Activated T-helper 1 cell treated with anti-CD3 and anti-CD28 coated beads, Interleukin-2, amount 50 U/mL, for 16 hours (primary cell): Measurements from ENCODE around the gene ZBTB46.
"Not testable (repeated sequence)": the region's sequence is repeated elsewhere in the genome, so short reads cannot be mapped to it uniquely, and the experiment has no call there.

ENCODE experiments used
- DNase-seq, 2 donors: peaks; one replicate each; pipeline ENCODE4 v3.0.0-alpha.2; 2020; ENCODE audit warnings: low read depth in 1 of 2, low spot score in 1 of 2

The ZBTB46 gene

GRCh38 chr20:63858393-63859165 is 27.5 kb upstream of the ZBTB46 start:
- no peak for DNase-seq

DNA sequence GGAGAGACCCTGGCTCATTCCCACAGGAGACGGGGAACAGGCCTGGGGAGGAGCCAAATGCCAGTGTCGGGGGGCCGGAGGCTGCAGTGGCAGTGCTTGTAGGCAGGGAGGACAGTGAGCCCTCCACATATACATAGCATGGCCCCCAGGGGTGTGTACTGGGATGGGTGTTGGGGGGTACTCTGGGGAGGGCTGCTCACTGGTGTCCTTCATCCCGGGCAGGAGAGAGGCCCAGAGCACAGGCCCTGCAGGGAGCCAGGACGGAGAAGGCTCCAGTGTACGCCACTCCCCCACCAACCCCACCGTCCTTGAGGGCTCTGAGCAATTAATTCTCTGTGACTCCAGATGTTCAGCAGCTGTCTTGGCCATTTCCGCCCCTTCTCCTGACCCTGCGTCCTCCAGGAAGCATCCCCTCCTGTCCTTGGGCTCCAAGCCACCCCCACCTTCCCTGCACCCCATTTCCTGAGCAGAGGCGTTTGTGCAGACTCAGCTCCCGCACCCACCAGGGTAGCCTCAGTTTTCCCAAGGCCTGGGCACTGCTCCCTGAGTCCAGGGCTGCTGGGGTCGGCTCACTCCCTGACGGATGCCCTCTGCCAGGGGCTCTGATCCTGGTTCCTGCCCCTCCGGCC is 26.8 kb upstream of the ZBTB46 start:
- no peak for DNase-seq

DNA sequence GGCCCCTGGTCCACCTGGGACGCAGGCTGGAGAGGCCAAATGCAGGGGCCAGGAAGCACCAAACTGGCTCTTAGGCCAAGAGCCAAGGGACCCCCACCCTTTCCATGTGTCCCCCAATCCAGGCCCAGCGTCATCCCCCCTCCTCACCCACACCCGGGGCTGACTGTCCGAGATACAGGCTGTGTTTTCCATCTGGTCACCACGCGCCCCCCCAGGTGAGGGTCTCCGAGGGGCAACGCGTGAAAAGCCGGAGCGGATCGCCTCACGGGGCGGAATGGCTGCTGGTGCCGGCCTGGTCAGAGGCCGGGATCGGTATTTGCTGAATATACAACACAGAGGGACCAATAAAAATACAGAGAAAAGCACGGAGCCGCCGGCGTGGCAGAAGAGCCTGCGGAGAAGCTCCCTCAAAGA is 25.0 kb upstream of the ZBTB46 start:
- no peak for DNase-seq

- no peak for DNase-seq
Measured at GRCh38 chr20:63855363-63856097, 24.5 kb upstream of the ZBTB46 start.

- DNase-seq, result no peak
Measured at GRCh38 chr20:63854766-63855362, 23.8 kb upstream of the ZBTB46 start.

DNA sequence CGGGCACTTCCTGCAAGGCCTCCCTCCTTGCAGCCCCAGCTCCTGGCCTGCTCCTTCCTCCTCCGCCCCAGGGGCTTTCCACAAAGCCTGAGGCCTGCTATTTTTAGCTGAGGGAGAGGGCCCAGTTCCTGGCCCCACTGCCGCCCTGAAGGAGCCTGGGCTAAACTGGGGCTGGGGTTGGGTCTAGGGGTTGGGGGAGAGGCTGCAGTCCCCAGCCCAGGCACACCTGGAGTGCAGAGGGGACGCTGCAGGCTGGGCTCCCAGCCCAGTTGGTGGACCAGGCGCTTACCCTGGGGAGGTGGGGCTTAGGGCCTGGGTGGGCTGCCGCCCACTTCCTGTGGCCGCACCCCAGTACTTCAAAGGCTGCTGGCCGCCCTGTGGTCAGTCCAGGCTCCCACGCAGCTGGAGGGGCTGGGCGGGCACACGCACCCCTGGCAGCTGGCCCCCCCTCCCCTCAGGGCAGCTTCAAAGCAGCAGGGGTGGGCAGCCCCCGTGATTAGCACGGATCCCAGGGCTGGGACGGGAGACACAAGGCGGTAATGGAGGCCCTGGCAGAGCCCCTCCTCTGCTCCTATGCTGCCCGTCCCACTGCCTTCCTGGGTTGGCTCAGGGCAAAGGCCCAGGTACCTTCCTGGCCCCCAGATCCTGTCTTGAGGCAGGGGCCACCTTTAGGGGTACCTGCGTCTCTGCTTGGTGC is 23.2 kb upstream of the ZBTB46 start:
- no peak for DNase-seq

GRCh38 chr20:63853733-63854068 is 22.6 kb upstream of the ZBTB46 start:
- not testable (repeated sequence) for DNase-seq

DNA sequence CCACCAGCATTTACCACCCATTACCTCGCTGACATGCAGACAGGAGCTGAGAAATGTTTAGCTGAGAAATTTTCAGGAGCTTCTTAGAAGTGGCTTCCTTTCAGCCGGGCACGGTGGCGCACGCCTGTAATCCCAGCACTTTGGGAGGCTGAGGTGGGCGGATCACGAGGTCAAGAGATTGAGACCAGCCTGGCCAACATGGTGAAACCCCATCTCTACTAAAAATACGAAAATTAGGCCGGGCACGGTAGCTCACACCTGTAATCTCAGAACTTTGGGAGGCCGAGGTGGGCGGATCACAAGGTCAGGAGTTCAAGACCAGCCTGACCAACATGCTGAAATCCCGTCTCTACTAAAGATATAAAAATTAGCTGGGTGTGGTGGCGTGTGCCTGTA is 20.5 kb upstream of the ZBTB46 start:
- not testable (repeated sequence) for DNase-seq

DNA sequence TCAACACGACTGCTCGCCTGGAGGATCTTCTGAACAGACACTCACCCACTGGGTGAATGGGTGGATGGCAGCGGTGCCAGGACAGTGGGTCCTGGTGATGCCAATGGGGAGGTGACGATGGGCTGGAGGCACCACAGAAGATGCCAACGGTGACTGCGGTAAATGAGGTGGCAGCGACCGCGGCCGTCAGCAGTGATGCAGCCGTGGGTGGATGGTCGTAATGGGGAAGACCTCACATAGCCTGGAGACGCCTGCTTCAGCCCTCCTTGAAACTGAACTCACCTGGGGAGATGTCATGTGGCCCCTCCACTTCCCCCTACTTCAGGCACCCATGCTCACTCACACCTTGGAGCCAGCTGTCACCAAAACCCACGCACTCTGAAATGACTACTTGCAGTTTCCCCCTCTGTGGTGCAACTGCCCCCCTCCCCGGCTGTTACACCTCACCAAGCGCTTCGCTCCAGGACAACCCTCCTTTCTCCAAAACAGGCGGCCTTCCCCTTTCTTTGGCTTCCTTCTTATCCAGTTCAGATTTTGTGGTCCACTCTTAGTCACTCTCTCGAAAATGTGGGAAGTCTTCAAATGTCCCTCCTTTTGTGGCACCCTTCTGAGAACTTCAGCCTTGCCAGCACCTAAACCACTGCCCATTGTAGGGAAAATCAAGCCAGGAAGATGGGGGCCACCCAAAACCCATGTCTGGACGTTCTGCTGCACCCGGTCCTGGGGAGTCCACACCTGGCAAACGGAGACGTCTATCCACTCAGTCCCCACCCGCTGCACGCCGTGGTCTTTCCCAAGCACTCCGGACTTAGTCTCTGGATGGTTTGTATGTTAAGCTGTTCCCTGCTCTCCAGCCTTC is 19.9 kb upstream of the ZBTB46 start:
- DNase-seq, result no peak

DNA sequence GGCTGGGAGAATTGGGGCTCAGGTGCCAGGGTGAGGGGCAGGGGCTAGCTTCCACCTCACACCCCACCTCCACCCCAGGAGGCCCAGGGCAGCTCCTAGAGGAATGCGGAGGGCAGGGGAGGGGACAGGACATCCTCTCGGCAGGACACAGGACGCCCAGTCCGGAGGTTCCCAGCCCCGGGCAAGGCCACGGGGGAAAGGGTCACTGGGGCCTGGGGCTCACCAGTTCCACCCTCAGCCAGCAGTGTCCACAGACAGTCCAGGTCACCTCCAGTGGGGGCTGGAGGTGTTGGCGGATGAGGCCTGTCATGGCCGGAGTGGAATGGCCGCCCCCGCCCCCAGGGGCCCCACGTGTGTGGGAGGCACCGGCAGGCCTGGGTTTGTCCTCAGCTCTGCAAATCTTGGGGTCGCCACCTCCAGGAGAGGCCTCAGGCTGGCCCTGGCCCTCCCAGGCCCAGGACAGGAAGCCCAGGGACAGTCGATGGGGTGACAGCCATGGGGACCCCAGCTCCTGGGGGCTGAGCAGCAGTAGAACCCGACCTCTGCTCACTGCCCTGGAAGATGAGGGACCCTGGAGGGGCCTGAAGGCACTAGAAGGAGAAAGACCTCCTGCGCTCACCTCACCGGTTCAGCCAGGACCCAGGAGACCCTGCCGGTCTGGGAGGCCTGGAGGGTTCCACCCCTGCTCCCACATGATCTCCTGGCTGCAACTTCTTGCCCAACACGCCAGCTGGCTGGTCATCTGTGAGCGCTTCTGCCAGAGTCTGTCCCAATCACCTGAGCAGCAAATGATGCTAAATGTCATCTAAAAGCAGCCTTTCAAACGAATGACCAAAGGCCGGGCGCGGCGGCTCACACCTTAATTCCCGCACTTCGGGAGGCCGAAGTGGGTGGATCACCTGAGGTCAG is 17.2 kb upstream of the ZBTB46 start:
- no peak for DNase-seq

- DNase-seq, result no peak
Measured at GRCh38 chr20:63847237-63848002, 16.4 kb upstream of the ZBTB46 start.

GRCh38 chr20:63846888-63847236 is 15.8 kb upstream of the ZBTB46 start:
- no peak for DNase-seq

DNA sequence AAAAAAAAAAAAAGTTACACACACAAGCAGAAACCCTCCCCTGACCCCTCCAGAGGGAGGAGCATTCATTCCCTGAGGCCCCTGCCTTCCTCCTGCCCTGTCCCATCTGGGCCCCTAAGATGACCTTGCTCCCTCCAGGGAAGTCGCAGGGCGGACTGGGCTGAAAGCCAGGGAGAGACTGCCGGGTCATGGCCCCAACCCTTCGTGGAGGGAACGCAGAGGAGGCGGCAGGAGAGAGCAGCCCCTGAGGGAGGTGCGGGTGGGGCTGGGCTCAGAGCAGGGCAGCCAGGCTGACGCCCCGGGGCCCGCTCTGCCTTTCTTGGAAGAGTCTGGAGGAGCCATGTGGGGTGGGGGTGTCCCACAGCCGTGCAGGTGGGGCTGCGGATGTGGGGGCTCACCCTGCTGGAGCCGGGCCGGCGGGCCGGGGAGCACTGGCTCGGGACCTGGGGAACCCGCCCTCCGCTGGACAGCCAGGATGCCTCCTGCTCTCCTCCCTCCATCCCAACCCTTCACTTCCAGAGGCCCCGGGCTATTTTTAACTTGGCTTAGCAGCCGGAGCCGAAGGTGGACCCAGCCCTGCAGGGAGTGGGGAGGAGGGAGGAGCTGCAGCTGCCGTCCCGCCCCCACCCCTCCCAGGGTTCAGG is 15.2 kb upstream of the ZBTB46 start:
- no peak for DNase-seq

- no peak for DNase-seq
Measured at GRCh38 chr20:63844511-63844991, 13.5 kb upstream of the ZBTB46 start.

- no peak for DNase-seq
Measured at GRCh38 chr20:63843778-63844177, 12.7 kb upstream of the ZBTB46 start.

DNA sequence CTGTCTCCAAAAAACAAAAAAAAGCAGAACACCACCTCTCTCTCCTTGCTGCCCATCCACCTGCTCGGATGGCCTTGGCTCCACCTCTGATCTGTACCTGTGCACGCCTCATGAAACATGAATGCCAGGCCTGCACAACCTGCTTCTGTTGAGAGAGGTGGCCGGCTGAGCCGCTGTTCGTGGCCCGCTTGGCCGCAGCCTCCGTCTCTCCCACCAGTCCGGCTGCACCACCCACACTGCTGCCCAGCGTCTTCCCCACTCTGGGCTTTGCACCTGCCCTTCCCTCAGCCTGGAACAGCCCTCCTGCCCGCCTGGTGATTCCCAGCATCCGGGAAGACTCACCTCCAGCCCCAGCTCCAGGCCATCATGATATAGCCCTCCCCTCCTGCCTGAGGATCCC is 12.2 kb upstream of the ZBTB46 start:
- no peak for DNase-seq

DNA sequence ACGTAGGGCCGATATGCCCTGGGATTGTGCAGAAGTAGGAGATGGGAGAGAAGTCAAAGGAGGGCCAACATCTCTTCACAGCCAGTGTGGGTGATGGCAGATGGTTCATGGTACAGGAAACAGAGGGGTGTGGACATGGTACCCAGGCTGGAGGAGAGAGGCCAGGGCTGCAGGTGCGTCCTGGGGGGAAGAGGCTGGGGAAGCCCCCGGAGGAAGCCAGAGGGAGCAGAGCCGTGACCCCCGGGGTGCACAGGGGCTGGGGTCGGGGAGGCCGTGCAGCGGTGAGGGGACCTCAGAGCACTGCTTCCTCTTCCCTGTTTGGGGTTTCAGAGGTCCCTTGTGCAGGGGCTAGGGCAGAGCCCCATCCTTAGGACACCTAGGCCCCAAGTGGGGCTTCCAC is 11.2 kb upstream of the ZBTB46 start:
- no peak for DNase-seq

DNA sequence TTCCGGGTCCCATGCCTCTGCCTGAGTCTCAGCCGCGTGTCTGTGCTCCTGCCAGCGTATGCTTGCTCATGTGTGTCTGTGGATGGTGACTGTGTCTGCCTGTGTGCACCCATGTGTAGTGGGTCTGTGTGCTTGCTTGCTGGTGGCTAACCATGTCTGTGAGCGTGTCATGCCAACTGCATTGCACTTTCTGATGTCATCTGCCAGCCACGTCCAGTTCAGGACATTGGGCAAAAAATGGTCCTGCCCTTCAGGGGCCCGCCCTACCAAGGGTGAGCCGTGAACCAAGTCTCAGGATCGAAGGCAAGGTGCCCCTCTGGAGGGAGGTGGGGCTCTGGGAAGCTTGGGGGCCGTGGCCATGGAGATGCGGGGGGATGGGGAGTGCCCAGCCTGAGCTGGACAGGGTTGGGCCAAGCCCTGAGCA is 9.4 kb upstream of the ZBTB46 start:
- DNase-seq, result no peak
